Mammary epithelial cell (primary cell): ENCODE measurements around the gene STAC3.

Experiments
- CTCF ChIP-seq, 2 donors: IDR thresholded peaks in 1 of 2; conservative IDR thresholded peaks in 1 of 2; 2 replicates each; pipeline ENCODE4 v1.5.1; 2011 to 2012; ENCODE audit warnings: inconsistent platforms in 2 of 2, low read length in 2 of 2, mild to moderate bottlenecking in 2 of 2, control low read depth in 1 of 2, low read depth in 1 of 2; ENCODE audit not compliant: insufficient read depth in 1 of 2; ENCODE audit errors: extremely low read depth in 1 of 2
- EZH2 ChIP-seq: IDR thresholded peaks from 2 replicates; pipeline ENCODE4 v1.6.1; 2012; ENCODE audit warnings: low read length, inconsistent platforms, borderline replicate concordance

- TF ChIP-seq CTCF (conservative IDR thresholded peaks at IDR 0.05 in 1 of 2, IDR thresholded peaks at IDR 0.05 in 1 of 2; ENCODE audit: extremely low read depth in 1 of 2, insufficient read depth in 1 of 2, low read depth in 1 of 2, low read length in 2 of 2) (no peak), EZH2 (no peak)
These were observed 12.8 kb downstream of the STAC3 start for GRCh38 chr12:57237932-57238853.
